T follicular helper cell (primary cell): ENCODE data around the gene NKD1.

Source experiments
- DNase-seq: peaks from one replicate; pipeline ENCODE4 v3.0.0-alpha.2; 2020; ENCODE audit warnings: low read depth

The NKD1 gene

GRCh38 chr16:50630394-50631020 is 82.3 kb downstream of the NKD1 start:
- no peak for DNase-seq

GRCh38 chr16:50631249-50631984 is 83.2 kb downstream of the NKD1 start:
- no peak for DNase-seq

GRCh38 chr16:50631985-50632576 is 83.9 kb downstream of the NKD1 start:
- DNase-seq: no peak

- DNase-seq: no peak
Measured at GRCh38 chr16:50632927-50633800, 85.0 kb downstream of the NKD1 start.

- DNase-seq: no peak
Measured at GRCh38 chr16:50634090-50634489, 85.9 kb downstream of the NKD1 start.

GRCh38 chr16:50634947-50635346 is 86.8 kb downstream of the NKD1 start:
- no peak for DNase-seq

- DNase-seq: no peak
Measured at GRCh38 chr16:50635505-50636392, 87.6 kb downstream of the NKD1 start.

- no peak for DNase-seq
Measured at GRCh38 chr16:50636753-50637374, 88.7 kb downstream of the NKD1 start.

- DNase-seq: no peak
Measured at GRCh38 chr16:50637716-50638602, 89.8 kb downstream of the NKD1 start.

- DNase-seq: no peak
Measured at GRCh38 chr16:50638816-50639670, 90.8 kb downstream of the NKD1 start.

- DNase-seq: no peak
Measured at GRCh38 chr16:50640391-50640790, 92.2 kb downstream of the NKD1 start.

GRCh38 chr16:50640919-50641817 is 93.0 kb downstream of the NKD1 start:
- no peak for DNase-seq

GRCh38 chr16:50641818-50642187 is 93.6 kb downstream of the NKD1 start:
- DNase-seq: no peak

- DNase-seq: no peak
Measured at GRCh38 chr16:50642349-50642748, 94.2 kb downstream of the NKD1 start.

GRCh38 chr16:50643192-50643591 is 95.0 kb downstream of the NKD1 start:
- DNase-seq: no peak

- no peak for DNase-seq
Measured at GRCh38 chr16:50644245-50644644, 96.0 kb downstream of the NKD1 start.

- DNase-seq: no peak
Measured at GRCh38 chr16:50644729-50645128, 96.5 kb downstream of the NKD1 start.
